K562 (cell line): Measurements from ENCODE around the gene PRMT3. TPM values are rescaled to one million over a fixed set of nuclear protein-coding genes. Genes with fewer than 3 reads are reported as not detected.

ENCODE experiments used
- ATAC-seq: fragments of 200-7000 bp; cut with Tn5 transposase; 3 replicates; pipeline ENCODE4 v1.9.1; 2020; ENCODE audit warnings: moderate library complexity
- BruUV-seq: library from RNA; stranded (reverse); fragments of 400-500 nt; replicated peaks from 2 replicates; lab custom pipeline; 2021; lab: Mats Ljungman, UMichigan
- CTCF ChIA-PET: fragments of 300-600 bp; formaldehyde crosslinking; extraction: SDS; loops from one replicate; lab custom pipeline; 2021; ENCODE audit warnings: low intra/inter-chr PET ratio; lab: Yijun Ruan, JAX
- POLR2A ChIA-PET: fragments of 300-600, 350-650 bp; sonication (Branson Sonifier 250); formaldehyde crosslinking; extraction: SDS; loops from one replicate; lab custom pipeline; 2021; ENCODE audit warnings: antibody characterized with exemption, inconsistent platforms; lab: Yijun Ruan, JAX
- DNase-seq, 4 experiments: peaks; one replicate each; pipeline versions ENCODE4 v3.0.0 to v3.0.0-alpha.2; 2011 to 2018; ENCODE audit warnings: low spot score in 3 of 4, mixed read lengths in 3 of 4; ENCODE audit errors: extremely low read depth in 1 of 4
- FAIRE-seq: peaks from 2 replicates; lab custom pipeline; 2011; peaks lifted over from hg19 to GRCh38; lab: Jason Lieb, UNC
- H2AFZ ChIP-seq: 2 replicates; pipeline ENCODE4 v1.6.0; 2011; ENCODE audit warnings: low read depth, low read length, control low read depth, inconsistent platforms
- H3K27ac ChIP-seq: fragments of 200-600 bp; 3 replicates; pipeline ENCODE4 v1.8.0; 2011; ENCODE audit warnings: low read depth, mild to moderate bottlenecking, control low read depth, inconsistent platforms, low read length, moderate library complexity, mixed read lengths; ENCODE audit errors: extremely low read depth
- H3K27me3 ChIP-seq, 2 experiments: fragments of 300-600 bp in 1 of 2; 2 replicates in 1 of 2; 3 replicates in 1 of 2; pipeline versions ENCODE4 v1.6.0 to v1.8.0; 2011; ENCODE audit warnings: inconsistent platforms in 2 of 2, low read length in 2 of 2, mild to moderate bottlenecking in 1 of 2, mixed read lengths in 1 of 2, moderate library complexity in 1 of 2; ENCODE audit not compliant: control insufficient read depth in 2 of 2, insufficient read depth in 2 of 2
- H3K36me3 ChIP-seq: fragments of 300-600 bp; 3 replicates; pipeline ENCODE4 v1.8.0; 2011; ENCODE audit warnings: mild to moderate bottlenecking, low read length, inconsistent platforms; ENCODE audit not compliant: control insufficient read depth, insufficient read depth
- H3K4me1 ChIP-seq, 2 experiments: fragments of 200-600 bp in 1 of 2; replicated peaks in 1 of 2; 2 replicates in 1 of 2; 3 replicates in 1 of 2; pipeline versions ENCODE4 v1.5.1 to v1.8.0; 2011; ENCODE audit warnings: inconsistent platforms in 2 of 2, low read length in 2 of 2, mild to moderate bottlenecking in 1 of 2, mixed read lengths in 1 of 2, moderate library complexity in 1 of 2; ENCODE audit not compliant: control insufficient read depth in 2 of 2, insufficient read depth in 2 of 2
- H3K4me2 ChIP-seq: 2 replicates; pipeline ENCODE4 v1.6.1; 2011; ENCODE audit warnings: low read length, control low read depth, inconsistent platforms, mixed read lengths; ENCODE audit not compliant: insufficient read depth
- H3K4me3 ChIP-seq: fragments of 200-600 bp; sonication (generic), shearing (Covaris generic); 2 replicates; pipeline ENCODE4 v1.5.1; 2016; ENCODE audit warnings: control low read depth, inconsistent platforms
- H3K79me2 ChIP-seq: fragments of 200-600 bp; 3 replicates; pipeline ENCODE4 v1.8.0; 2011; ENCODE audit warnings: low read length, inconsistent platforms; ENCODE audit not compliant: control insufficient read depth, insufficient read depth
- H3K9ac ChIP-seq, 2 experiments: 2 replicates each; pipeline versions ENCODE4 v1.6.0 to v1.6.1; 2011; ENCODE audit warnings: low read depth in 2 of 2, low read length in 2 of 2, control low read depth in 1 of 2, inconsistent platforms in 1 of 2, mild to moderate bottlenecking in 1 of 2, mixed read lengths in 1 of 2; ENCODE audit not compliant: insufficient read depth in 1 of 2
- H3K9me1 ChIP-seq: one replicate; pipeline ENCODE4 v1.6.0; 2011; ENCODE audit warnings: inconsistent platforms, mild to moderate bottlenecking, low read length, moderate library complexity; ENCODE audit not compliant: control insufficient read depth, insufficient read depth
- H3K9me3 ChIP-seq: replicated peaks from 2 replicates; pipeline ENCODE4 v1.5.1; 2011; ENCODE audit warnings: low read depth, low read length, inconsistent platforms; ENCODE audit not compliant: control insufficient read depth, insufficient read depth
- H4K20me1 ChIP-seq: replicated peaks from 2 replicates; pipeline ENCODE4 v1.6.1; 2011; ENCODE audit warnings: low read length, inconsistent platforms, mixed read lengths; ENCODE audit not compliant: control insufficient read depth, insufficient read depth
- CBFB ChIP-seq: sonication (generic); formaldehyde crosslinking; IDR thresholded peaks from 2 replicates; pipeline ENCODE4 v1.4.0; 2020; ENCODE audit warnings: mild to moderate bottlenecking, missing genetic modification reagents
- ETS2 ChIP-seq: IDR thresholded peaks from 2 replicates; pipeline ENCODE4 v1.6.1; 2016; ENCODE audit warnings: borderline replicate concordance, missing genetic modification characterization, mild to moderate bottlenecking, moderate library complexity, missing compliant biosample characterization; ENCODE audit not compliant: poor library complexity, severe bottlenecking
- HEY1 ChIP-seq: fragments of 250-450 bp; sonication (Bioruptor Pico); IDR thresholded peaks from 2 replicates; pipeline ENCODE4 v1.5.0; 2020; ENCODE audit warnings: mild to moderate bottlenecking, moderate library complexity, borderline replicate concordance
- HNRNPUL1 ChIP-seq: fragments of 200-400 bp; formaldehyde crosslinking; IDR thresholded peaks from 2 replicates; pipeline ENCODE4 v1.6.1; 2017; ENCODE audit warnings: low read length
- KAT7 ChIP-seq: sonication (generic); formaldehyde crosslinking; IDR thresholded peaks from 2 replicates; pipeline ENCODE4 v1.8.0; 2022; ENCODE audit warnings: missing genetic modification reagents, mild to moderate bottlenecking, borderline replicate concordance
- NCOA1 ChIP-seq: fragments of 450-650 bp; IDR thresholded peaks from 2 replicates; pipeline ENCODE4 v1.6.1; 2016; ENCODE audit warnings: low read depth
- PCBP1 ChIP-seq: fragments of 200-400 bp; formaldehyde crosslinking; IDR thresholded peaks from 2 replicates; pipeline ENCODE4 v1.6.1; 2018; ENCODE audit warnings: mild to moderate bottlenecking, low read depth, low read length; ENCODE audit not compliant: poor library complexity, severe bottlenecking
- PML ChIP-seq: IDR thresholded peaks from 2 replicates; pipeline ENCODE4 v1.6.1; 2012; ENCODE audit warnings: low read length, inconsistent platforms
- POU5F1 ChIP-seq: fragments of 150-350 bp; IDR thresholded peaks from 2 replicates; pipeline ENCODE4 v1.6.1; 2014; ENCODE audit warnings: borderline replicate concordance, low read length, low read depth, mild to moderate bottlenecking; ENCODE audit not compliant: partially characterized antibody
- SMAD2 ChIP-seq: fragments of 150-350 bp; IDR thresholded peaks from 2 replicates; pipeline ENCODE4 v1.6.1; 2014; ENCODE audit warnings: low read depth, mild to moderate bottlenecking, low read length
- SMAD4 ChIP-seq: fragments of 250-450 bp; sonication (Bioruptor Pico); conservative IDR thresholded peaks from 2 replicates; pipeline ENCODE4 v1.8.0; 2021; ENCODE audit warnings: inconsistent platforms, mild to moderate bottlenecking, moderate library complexity
- TCF7 ChIP-seq: sonication (generic); IDR thresholded peaks from 2 replicates; pipeline ENCODE4 v1.6.1; 2016; ENCODE audit warnings: antibody characterized with exemption, borderline replicate concordance
- ZBTB1 ChIP-seq: sonication (generic); formaldehyde crosslinking; IDR thresholded peaks from 2 replicates; pipeline ENCODE4 v1.8.1; 2023; ENCODE audit warnings: missing genetic modification reagents, low read depth, mild to moderate bottlenecking, borderline replicate concordance
- WGBS: fragments of 100-300 bp; shearing (Covaris generic); methylation state at CpG from one replicate; pipeline ENCODE4 v1.1.6; 2016; ENCODE audit warnings: low coverage, mixed read lengths; ENCODE audit not compliant: insufficient coverage; ENCODE audit errors: missing lambda C conversion rate; 5-methylcytosine and 5-hydroxymethylcytosine counted together
- in situ Hi-C: fragments of 300-500 bp; cut with MboI; formaldehyde crosslinking; loops from 4 replicates; pipeline ENCODE4 v1.15.0; 2018; ENCODE audit warnings: inconsistent platforms, mixed read lengths
- intact Hi-C: fragments of 100-400 bp; cut with micrococcal nuclease; formaldehyde crosslinking; loops from 2 replicates; pipeline ENCODE4 v1.14.2; 2022
- polyA plus RNA-seq, 8 experiments: library from polyadenylated mRNA; depleted of rRNA in 4 of 8; stranded (reverse) in 5 of 8; unstranded in 3 of 8; fragments of >200 nt; fragmentation: Nextera tagmentation in 2 of 8; fragmentation: Illumina TruSeq in 1 of 8; extraction: Ambion mirVana in 2 of 8; extraction: Trizol in 1 of 8; gene quantifications; 2 replicates each; pipeline versions ENCODE4 v1.2.1 to v1.2.3, GENCODE V29; 2011 to 2014; ENCODE audit warnings: inconsistent platforms in 1 of 8, missing spikeins in 1 of 8
- total RNA-seq, 7 experiments: library from RNA; depleted of rRNA in 6 of 7; stranded (reverse); fragments of >200 nt in 6 of 7; fragmentation: Illumina TruSeq in 2 of 7; extraction: Trizol in 2 of 7; gene quantifications; 2 replicates each; pipeline versions ENCODE4 v1.2.1 to v1.2.3, GENCODE V29; 2011 to 2021; ENCODE audit warnings: low replicate concordance in 1 of 7
- TF ChIP-seq, protein P1 (sequence below), 2 experiments: fragments of 450-650 bp in 1 of 2; IDR thresholded peaks; 2 replicates each; pipeline ENCODE4 v1.6.1; 2011 to 2017; ENCODE audit warnings: low read depth in 2 of 2, antibody characterized with exemption in 1 of 2, borderline replicate concordance in 1 of 2, low read length in 1 of 2, mild to moderate bottlenecking in 1 of 2, mixed read lengths in 1 of 2; ENCODE audit not compliant: control insufficient read depth in 1 of 2
- TF ChIP-seq, protein P2 (sequence below): conservative IDR thresholded peaks from 2 replicates; pipeline ENCODE4 v1.6.1; 2011; ENCODE audit warnings: low read depth, mild to moderate bottlenecking, low read length; ENCODE audit not compliant: control insufficient read depth

PRMT3 gene
- total and polyA plus RNA-seq, 9 of the 15 experiments (the other 6 are each of a cell fraction or from before 2014, with no cell fraction given): 24.0 to 62.1 (median 44.7) TPM

DNA sequence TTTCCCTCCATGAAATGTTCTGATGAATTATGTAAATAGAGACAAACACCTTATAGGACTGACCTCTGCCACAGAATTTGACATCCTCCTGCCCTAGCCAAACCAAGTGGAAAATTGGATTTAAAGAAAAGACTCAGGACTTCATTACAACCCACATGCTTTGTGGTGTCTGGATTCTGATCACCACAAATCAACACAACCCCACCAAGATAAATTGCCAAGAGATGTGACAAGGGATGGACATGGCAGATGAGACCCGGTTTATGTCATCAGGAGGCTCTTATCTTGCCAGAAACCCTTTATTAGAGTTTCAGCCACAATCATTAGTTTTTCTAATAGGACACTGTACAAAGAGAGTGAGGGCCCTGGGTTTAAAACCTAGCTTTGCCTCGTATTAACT is 154.0 kb downstream of the PRMT3 start:
- ChIA-PET CTCF (no interaction called here), POLR2A (interaction anchor here (2.0 kb wide), 1 partner anchor 9 kb away, joined by 6 read pairs; no protein-coding TSS in a partner anchor)
- WGBS: 0% methylated on average over 2 of the region's 2 CpGs
- Histone ChIP-seq H4K20me1 (no peaks in the 10 kb centered on the region; the same call in 1 of the 2 replicates), H3K4me2 (no peak overlapping the region), H2AFZ (no peak overlapping the region), H3K9me1 (no peaks in the 10 kb centered on the region), H3K27ac (no peak overlapping the region), H3K36me3 (no peaks in the 10 kb centered on the region), H3K79me2 (no peaks in the 10 kb centered on the region), H3K27me3 (peaks cover 3 to 8% of the 10 kb centered on the region in 2 experiments; a peak in 3 of 5 replicates), H3K4me1 (no peaks in the 10 kb centered on the region; a peak in 1 of 5 replicates), H3K9me3 (no peaks in the 10 kb centered on the region), H3K4me3 (no peak overlapping the region), H3K9ac (no peak overlapping the region)
- no peak for DNase-seq
- no TSS peak for BruUV-seq
- no peak for TF ChIP-seq SMAD2
- no peak for TF ChIP-seq ZBTB1
- no peak for TF ChIP-seq HNRNPUL1
- TF ChIP-seq PCBP1: no peak
- no peak for TF ChIP-seq TCF7
- TF ChIP-seq, protein P1, sequence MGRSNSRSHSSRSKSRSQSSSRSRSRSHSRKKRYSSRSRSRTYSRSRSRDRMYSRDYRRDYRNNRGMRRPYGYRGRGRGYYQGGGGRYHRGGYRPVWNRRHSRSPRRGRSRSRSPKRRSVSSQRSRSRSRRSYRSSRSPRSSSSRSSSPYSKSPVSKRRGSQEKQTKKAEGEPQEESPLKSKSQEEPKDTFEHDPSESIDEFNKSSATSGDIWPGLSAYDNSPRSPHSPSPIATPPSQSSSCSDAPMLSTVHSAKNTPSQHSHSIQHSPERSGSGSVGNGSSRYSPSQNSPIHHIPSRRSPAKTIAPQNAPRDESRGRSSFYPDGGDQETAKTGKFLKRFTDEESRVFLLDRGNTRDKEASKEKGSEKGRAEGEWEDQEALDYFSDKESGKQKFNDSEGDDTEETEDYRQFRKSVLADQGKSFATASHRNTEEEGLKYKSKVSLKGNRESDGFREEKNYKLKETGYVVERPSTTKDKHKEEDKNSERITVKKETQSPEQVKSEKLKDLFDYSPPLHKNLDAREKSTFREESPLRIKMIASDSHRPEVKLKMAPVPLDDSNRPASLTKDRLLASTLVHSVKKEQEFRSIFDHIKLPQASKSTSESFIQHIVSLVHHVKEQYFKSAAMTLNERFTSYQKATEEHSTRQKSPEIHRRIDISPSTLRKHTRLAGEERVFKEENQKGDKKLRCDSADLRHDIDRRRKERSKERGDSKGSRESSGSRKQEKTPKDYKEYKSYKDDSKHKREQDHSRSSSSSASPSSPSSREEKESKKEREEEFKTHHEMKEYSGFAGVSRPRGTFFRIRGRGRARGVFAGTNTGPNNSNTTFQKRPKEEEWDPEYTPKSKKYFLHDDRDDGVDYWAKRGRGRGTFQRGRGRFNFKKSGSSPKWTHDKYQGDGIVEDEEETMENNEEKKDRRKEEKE (IDR thresholded peaks at IDR 0.05; ENCODE audit: borderline replicate concordance in 1 of 2, control insufficient read depth in 1 of 2, low read depth in 2 of 2, low read length in 1 of 2): no peak
- no peak for TF ChIP-seq POU5F1
- no peak for TF ChIP-seq CBFB (CRISPR knock-in tag)
- no peak for TF ChIP-seq SMAD4 (CRISPR knock-in tag)
- TF ChIP-seq PML: no peak
- no peak for TF ChIP-seq ETS2 (tag)
- no peak for TF ChIP-seq NCOA1
- TF ChIP-seq HEY1 (CRISPR knock-in tag): no peak
- TF ChIP-seq KAT7 (CRISPR knock-in tag): no peak
- TF ChIP-seq, protein P2, sequence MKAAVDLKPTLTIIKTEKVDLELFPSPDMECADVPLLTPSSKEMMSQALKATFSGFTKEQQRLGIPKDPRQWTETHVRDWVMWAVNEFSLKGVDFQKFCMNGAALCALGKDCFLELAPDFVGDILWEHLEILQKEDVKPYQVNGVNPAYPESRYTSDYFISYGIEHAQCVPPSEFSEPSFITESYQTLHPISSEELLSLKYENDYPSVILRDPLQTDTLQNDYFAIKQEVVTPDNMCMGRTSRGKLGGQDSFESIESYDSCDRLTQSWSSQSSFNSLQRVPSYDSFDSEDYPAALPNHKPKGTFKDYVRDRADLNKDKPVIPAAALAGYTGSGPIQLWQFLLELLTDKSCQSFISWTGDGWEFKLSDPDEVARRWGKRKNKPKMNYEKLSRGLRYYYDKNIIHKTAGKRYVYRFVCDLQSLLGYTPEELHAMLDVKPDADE: no peak
- in situ Hi-C loops: no loop called here
- intact Hi-C loops: no loop called here
- FAIRE-seq: no peak
- no peak for ATAC-seq
